Coronary artery (tissue), 2 donors: Measurements from ENCODE around the gene GAREM1.
"Not testable (repeated sequence)": the region's sequence is repeated elsewhere in the genome, so short reads cannot be mapped to it uniquely, and the experiment has no call there.

ENCODE experiments used
- DNase-seq: peaks from one replicate; pipeline ENCODE4 v3.0.0-alpha.2; 2017; ENCODE audit warnings: low spot score
- H3K27ac ChIP-seq, 2 donors: fragments of 200-600 bp; sonication (generic); one replicate each; pipeline ENCODE4 v1.5.1; 2016 to 2019
- H3K4me3 ChIP-seq: fragments of 200-600 bp; sonication (generic); 2 replicates; pipeline ENCODE4 v1.5.1; 2016; ENCODE audit warnings: mild to moderate bottlenecking, moderate library complexity
- TF ChIP-seq, protein P1 (sequence below): fragments of 200-600 bp; sonication (generic); IDR thresholded peaks from one replicate; pipeline ENCODE4 v1.5.1; 2019; ENCODE audit warnings: antibody characterized with exemption

The GAREM1 gene

DNA sequence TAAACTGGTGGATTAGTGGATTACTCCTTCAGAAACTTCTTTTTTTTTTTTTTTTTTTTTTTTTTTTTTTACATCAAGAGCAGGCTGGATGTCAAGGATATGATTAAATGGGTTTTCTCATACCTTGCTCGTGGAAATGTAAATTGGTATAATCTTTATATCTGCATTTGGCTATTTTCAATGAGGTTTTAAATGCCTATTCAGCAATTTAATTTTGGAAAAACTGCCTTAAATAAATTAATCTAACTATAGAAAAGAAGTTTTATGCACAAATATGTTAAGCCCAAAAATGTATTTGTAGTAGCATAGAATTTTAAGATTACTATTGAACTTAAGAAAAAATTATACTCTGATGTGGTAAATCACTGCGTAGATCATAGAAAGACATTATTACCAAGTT, 11.4 kb upstream of the GAREM1 start:
- TF ChIP-seq, protein P1, sequence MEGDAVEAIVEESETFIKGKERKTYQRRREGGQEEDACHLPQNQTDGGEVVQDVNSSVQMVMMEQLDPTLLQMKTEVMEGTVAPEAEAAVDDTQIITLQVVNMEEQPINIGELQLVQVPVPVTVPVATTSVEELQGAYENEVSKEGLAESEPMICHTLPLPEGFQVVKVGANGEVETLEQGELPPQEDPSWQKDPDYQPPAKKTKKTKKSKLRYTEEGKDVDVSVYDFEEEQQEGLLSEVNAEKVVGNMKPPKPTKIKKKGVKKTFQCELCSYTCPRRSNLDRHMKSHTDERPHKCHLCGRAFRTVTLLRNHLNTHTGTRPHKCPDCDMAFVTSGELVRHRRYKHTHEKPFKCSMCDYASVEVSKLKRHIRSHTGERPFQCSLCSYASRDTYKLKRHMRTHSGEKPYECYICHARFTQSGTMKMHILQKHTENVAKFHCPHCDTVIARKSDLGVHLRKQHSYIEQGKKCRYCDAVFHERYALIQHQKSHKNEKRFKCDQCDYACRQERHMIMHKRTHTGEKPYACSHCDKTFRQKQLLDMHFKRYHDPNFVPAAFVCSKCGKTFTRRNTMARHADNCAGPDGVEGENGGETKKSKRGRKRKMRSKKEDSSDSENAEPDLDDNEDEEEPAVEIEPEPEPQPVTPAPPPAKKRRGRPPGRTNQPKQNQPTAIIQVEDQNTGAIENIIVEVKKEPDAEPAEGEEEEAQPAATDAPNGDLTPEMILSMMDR, result no peak
- Histone ChIP-seq H3K4me3 (no peak overlapping the region), H3K27ac (no peak overlapping the region)
- DNase-seq, result no peak

DNA sequence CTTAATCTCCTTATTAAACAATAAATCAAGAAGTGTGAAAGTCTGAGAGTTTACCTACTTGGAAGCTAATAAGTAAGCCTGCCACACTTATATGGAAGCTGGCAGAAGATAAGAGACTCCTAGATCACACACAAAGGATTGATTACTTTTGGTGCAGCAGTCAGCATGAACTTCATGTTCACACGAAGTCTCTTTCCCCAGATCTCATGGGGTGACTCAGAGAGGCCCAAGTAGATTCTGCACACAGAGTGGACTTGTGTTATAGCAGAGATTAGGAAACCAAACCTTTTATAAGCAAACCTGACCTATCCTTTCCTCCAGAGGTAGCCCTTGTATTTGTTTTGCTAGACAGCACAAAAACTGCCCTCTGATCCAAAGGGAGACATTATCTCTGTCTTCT, 9.9 kb upstream of the GAREM1 start:
- no peak overlapping the region for H3K4me3 ChIP-seq
- TF ChIP-seq, protein P1, result no peak

DNA sequence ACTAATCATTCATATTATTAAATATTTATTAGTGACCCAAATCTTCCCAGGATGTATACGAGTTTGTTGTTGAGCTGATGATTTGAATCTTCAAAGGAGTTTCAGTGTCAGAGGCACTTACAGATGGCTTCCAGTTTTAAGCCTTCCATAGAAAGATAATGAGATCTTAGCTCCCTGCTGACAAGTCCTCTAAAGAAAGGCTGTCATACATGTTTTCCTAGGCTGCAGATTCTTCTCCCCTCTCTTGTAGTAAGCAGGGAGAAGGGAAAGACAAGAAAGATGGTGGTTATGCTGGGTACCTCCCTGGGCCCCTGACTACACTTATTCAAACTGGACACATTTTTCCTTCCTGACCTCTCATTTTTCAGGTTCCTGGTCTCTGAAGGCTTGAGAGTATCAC, 8.1 kb upstream of the GAREM1 start:
- TF ChIP-seq, protein P1, result no peak
- no peak for DNase-seq
- no peak overlapping the region for H3K27ac ChIP-seq
- no peak overlapping the region for H3K4me3 ChIP-seq

More for the DNA sequence above, 9.9 kb upstream of the GAREM1 start:
- DNase-seq, result no peak
- no peak overlapping the region for H3K27ac ChIP-seq

DNA sequence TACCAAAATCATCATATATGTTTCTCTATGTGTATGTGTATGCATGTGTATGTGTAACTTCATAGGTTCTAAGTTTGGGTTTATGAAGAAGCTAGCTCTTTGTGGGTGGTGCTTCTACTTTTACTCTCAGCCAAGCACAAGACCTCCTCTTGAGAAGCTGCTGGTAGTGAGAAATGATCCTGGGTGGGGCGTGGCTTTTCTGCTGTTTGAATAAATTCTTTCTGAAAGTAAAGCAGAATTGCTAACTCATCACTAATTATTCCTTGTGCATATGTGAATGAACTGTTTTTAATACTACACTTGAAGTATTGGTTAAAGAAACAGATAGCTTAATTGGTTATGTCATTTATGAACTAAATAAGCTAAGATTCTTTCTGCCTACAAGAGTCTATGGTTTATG, 7.6 kb upstream of the GAREM1 start:
- no peak for DNase-seq
- TF ChIP-seq, protein P1, result no peak
- Histone ChIP-seq H3K4me3 (no peak overlapping the region), H3K27ac (no peak overlapping the region)

DNA sequence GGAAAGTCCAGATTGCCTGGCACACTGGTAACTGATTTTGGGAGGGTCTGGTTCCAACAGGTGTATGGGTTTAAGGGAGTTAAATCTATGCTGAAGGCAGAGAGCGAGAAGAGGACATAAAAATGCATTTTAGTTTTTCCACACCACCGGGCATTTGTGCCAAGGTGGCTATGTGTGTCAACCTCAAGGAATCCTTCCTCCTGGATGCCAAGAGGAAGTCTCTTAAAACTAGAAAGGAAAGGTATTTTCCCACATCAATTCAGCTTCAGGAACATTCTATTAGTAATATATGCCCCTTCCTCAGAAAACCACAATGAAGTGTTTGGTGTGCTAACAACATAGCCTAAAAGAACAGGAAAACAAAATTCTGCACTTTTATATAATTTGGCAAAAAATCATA, 5.4 kb upstream of the GAREM1 start:
- no peak overlapping the region for H3K4me3 ChIP-seq
- TF ChIP-seq, protein P1, result no peak
- H3K27ac ChIP-seq, result no peak overlapping the region
- DNase-seq, result no peak

DNA sequence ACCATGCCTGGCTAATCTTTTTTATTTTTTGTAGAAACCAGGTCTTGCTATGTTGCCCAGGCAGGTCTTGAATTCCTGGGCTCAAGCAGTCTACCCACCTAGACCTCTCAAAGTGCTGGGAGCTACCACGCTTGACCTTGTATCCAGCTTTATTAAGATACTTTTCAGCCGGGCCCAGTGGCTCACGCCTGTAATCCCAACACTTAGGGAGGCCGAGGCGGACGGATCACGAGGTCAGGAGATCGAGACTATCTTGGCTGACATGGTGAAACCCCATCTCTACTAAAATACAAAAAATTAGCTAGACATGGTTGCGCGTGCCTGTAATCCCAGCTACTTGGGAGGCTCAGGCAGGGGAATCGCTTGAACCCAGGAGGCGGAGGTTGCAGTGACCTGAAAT, 4.4 kb upstream of the GAREM1 start:
- H3K27ac ChIP-seq, H3K4me3 ChIP-seq, DNase-seq: not testable (repeated sequence)

DNA sequence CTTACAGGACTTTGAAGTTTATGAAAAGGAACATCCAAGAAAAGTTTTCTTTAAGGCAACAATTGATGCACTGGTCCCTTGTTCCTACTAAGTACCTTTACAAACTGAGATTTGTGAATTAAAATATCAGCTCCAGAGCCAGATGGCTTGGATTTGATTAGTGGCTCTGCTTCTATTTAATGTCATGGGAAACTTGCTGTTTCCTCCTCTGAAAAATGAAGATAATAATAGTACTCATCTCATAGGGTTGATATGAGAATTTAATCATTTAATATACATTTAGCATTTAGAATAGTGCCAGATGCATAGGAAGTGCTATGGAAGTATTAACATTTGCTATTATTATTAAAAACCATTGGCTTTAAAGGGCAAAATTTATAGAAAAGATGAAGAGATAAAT, 2.6 kb upstream of the GAREM1 start:
- Histone ChIP-seq H3K27ac (no peak overlapping the region), H3K4me3 (no peak overlapping the region)
- TF ChIP-seq, protein P1, result no peak
- no peak for DNase-seq

DNA sequence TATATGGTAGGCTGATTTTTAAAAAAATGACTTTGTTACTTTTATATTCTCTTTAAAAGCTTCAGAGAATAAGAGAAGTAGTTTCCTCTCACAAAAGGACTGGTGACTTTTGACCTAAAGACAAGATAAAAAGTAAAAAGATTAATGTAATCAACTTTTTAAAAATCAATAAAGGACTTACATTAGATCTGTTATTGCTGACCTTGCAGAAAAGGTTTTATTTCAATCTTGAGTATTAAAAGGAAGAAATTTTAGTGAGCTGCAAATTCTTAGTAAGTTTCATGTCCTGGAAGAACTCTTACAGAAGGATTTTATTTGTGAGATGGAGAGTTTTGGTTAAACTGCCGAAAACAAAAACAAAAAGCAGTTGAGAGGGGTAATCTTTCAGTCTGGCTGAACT, 2.2 kb upstream of the GAREM1 start:
- Histone ChIP-seq H3K4me3 (no peak overlapping the region), H3K27ac (no peak overlapping the region)
- no peak for DNase-seq
- TF ChIP-seq, protein P1, result no peak
